Measurements from ENCODE around the gene GREB1. TPM values are rescaled to one million over a fixed set of nuclear protein-coding genes. Genes with fewer than 3 reads are reported as not detected.

Gene GREB1
- total RNA-seq, 1 experiment from 2014 or later = 16.5 TPM

GRCh38 chr2:11534071-11534745 is 363 bp downstream of the GREB1 start:
- DNase-seq = no peak
- Histone ChIP-seq H3K4me2 (ENCODE audit: insufficient read depth, insufficient read length, low read length) (no peak overlapping the region), H4K8ac (replicated peaks; ENCODE audit: insufficient read length, low read depth, low read length) (no peak overlapping the region), H2BK5ac (ENCODE audit: insufficient read length, low read length) (no peak overlapping the region), H4K20me1 (ENCODE audit: control insufficient read depth, insufficient read depth, insufficient read length) (no peaks in the 10 kb centered on the region), H3K27me3 (ENCODE audit: insufficient read depth, low read length) (no peaks in the 10 kb centered on the region), H3K4me1 (ENCODE audit: insufficient read depth, low read length) (peaks cover under 1% of the 10 kb centered on the region; the same call in 1 of the 2 replicates), H3K79me1 (ENCODE audit: insufficient read depth, low read depth, low read length, poor library complexity, severe bottlenecking) (no peaks in the 10 kb centered on the region), H3K9ac (ENCODE audit: extremely low read depth, insufficient read length, low read length) (no peak overlapping the region), H3K14ac (ENCODE audit: insufficient read depth, low read length) (no peak overlapping the region), H4K91ac (ENCODE audit: insufficient read length, low read depth, low read length) (no peak overlapping the region), H2AFZ (ENCODE audit: low read length) (no peak overlapping the region), H3K18ac (ENCODE audit: insufficient read length, low read depth, low read length) (no peak overlapping the region), H2BK15ac (ENCODE audit: low read depth, low read length) (no peak overlapping the region), H3K27ac (ENCODE audit: insufficient read length, low read depth, low read length) (no peak overlapping the region), H2BK120ac (ENCODE audit: low read depth, low read length, poor library complexity, severe bottlenecking) (no peak overlapping the region), H2BK12ac (ENCODE audit: insufficient read length, low read depth, low read length) (no peak overlapping the region), H2BK20ac (ENCODE audit: low read depth, low read length, poor library complexity, severe bottlenecking) (no peak overlapping the region), H3T11ph (ENCODE audit: low read length) (no peak overlapping the region), H3K23ac (ENCODE audit: insufficient read length, low read depth, low read length) (no peak overlapping the region), H2AK5ac (ENCODE audit: insufficient read length, low read length) (no peak overlapping the region), H3K23me2 (ENCODE audit: insufficient read length, low read depth, low read length, poor library complexity, severe bottlenecking) (no peaks in the 10 kb centered on the region), H3K79me2 (ENCODE audit: insufficient read depth, low read length) (no peaks in the 10 kb centered on the region; the same call in 1 of the 2 replicates), H3K56ac (ENCODE audit: insufficient read length, low read depth, low read length) (no peak overlapping the region), H3K9me3 (ENCODE audit: control insufficient read depth, low read depth, low read length) (no peaks in the 10 kb centered on the region), H4K5ac (ENCODE audit: insufficient read length, low read depth, low read length) (no peak overlapping the region), H3K4ac (ENCODE audit: low read depth, low read length) (no peak overlapping the region)
- peaks cover 4 to 9% of the 10 kb centered on the region in 2 experiments for H3K4me1 Mint-ChIP-seq
- WGBS (ENCODE audit: extremely low coverage, insufficient read length, low lambda C conversion rate) = no CpG with 5 or more reads among the region's 7 CpGs
- no peak overlapping the region for H3K4me3 Mint-ChIP-seq
- no peaks in the 10 kb centered on the region for H3K9me3 Mint-ChIP-seq
- H3K27me3 Mint-ChIP-seq (ENCODE audit: low read depth) = no peaks in the 10 kb centered on the region
- TF ChIP-seq, protein P1, sequence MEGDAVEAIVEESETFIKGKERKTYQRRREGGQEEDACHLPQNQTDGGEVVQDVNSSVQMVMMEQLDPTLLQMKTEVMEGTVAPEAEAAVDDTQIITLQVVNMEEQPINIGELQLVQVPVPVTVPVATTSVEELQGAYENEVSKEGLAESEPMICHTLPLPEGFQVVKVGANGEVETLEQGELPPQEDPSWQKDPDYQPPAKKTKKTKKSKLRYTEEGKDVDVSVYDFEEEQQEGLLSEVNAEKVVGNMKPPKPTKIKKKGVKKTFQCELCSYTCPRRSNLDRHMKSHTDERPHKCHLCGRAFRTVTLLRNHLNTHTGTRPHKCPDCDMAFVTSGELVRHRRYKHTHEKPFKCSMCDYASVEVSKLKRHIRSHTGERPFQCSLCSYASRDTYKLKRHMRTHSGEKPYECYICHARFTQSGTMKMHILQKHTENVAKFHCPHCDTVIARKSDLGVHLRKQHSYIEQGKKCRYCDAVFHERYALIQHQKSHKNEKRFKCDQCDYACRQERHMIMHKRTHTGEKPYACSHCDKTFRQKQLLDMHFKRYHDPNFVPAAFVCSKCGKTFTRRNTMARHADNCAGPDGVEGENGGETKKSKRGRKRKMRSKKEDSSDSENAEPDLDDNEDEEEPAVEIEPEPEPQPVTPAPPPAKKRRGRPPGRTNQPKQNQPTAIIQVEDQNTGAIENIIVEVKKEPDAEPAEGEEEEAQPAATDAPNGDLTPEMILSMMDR (conservative IDR thresholded peaks at IDR 0.05) = no peak
- no peaks in the 10 kb centered on the region for H3K36me3 Mint-ChIP-seq (ENCODE audit: insufficient read depth in 1 of 3, low read depth in 3 of 3)
- H3K27ac Mint-ChIP-seq = peak overlapping the region in 1 of 3 experiments; percentile 50; a peak in 1 of 7 replicates
